ENCODE measurements around the gene ADCY2. TPM values are rescaled to one million over a fixed set of nuclear protein-coding genes. Genes with fewer than 3 reads are reported as not detected.

ADCY2 gene
- polyA plus RNA-seq, 1 donor (not counting 4 experiments of a cell fraction or from before 2014, with no cell fraction given) = 0.13 TPM

- no peaks in the 10 kb centered on the region for H4K20me1 ChIP-seq (ENCODE audit: control insufficient read depth, extremely low read depth, insufficient read depth, low read length)
- no peaks in the 10 kb centered on the region for H3K4me1 ChIP-seq (ENCODE audit: control insufficient read depth, extremely low read depth, insufficient read depth, low read length)
- no peaks in the 10 kb centered on the region for H3K9me1 ChIP-seq (ENCODE audit: control insufficient read depth, extremely low read depth, insufficient read depth, low read length)
- H3K36me3 ChIP-seq (ENCODE audit: control insufficient read depth in 2 of 2, extremely low read depth in 1 of 2, insufficient read depth in 2 of 2, low read length in 2 of 2) = no peaks in the 10 kb centered on the region
- H3K9me3 ChIP-seq (ENCODE audit: control insufficient read depth, low read depth, low read length) = no peaks in the 10 kb centered on the region
- H3K27ac ChIP-seq (ENCODE audit: control insufficient read depth, insufficient read depth, low read length) = no peak overlapping the region
- TF ChIP-seq CTCF (optimal IDR thresholded peaks at IDR 0.05 in 1 of 3, IDR thresholded peaks at IDR 0.05 in 1 of 3, conservative IDR thresholded peaks at IDR 0.05 in 1 of 3; ENCODE audit: extremely low read depth in 1 of 3, insufficient read depth in 2 of 3, low read length in 3 of 3) = no peak
- no peak overlapping the region for H3K4me2 ChIP-seq (ENCODE audit: control insufficient read depth, extremely low read depth, insufficient read depth, low read depth, low read length)
- H2AFZ ChIP-seq (ENCODE audit: control insufficient read depth, low read length) = no peak overlapping the region
- FAIRE-seq (no peak), DNase-seq (ENCODE audit: low read depth, low spot score) (no peak)
- H3K27me3 ChIP-seq (ENCODE audit: control insufficient read depth, extremely low read depth, insufficient read depth, low read length) = peaks cover 4% of the 10 kb centered on the region
- H3K79me2 ChIP-seq (ENCODE audit: control insufficient read depth, insufficient read depth, low read length) = no peaks in the 10 kb centered on the region
- no peak overlapping the region for H3K9ac ChIP-seq (ENCODE audit: control insufficient read depth, extremely low read depth, insufficient read depth, low read length)
- dilution Hi-C loops (cut with MboI; ENCODE audit: extremely low pct_ligation_motif_present, low sequenced_read_pairs) = no loop called here
- no peak overlapping the region for H3K4me3 ChIP-seq (ENCODE audit: control insufficient read depth in 2 of 3, extremely low read depth in 1 of 3, insufficient read depth in 2 of 3, low read depth in 1 of 3, low read length in 3 of 3)
These were observed 357.7 kb downstream of the ADCY2 start for GRCh38 chr5:7753596-7753995.

- H3K36me3 ChIP-seq (ENCODE audit: control insufficient read depth in 2 of 2, extremely low read depth in 1 of 2, insufficient read depth in 2 of 2, low read length in 2 of 2) = no peaks in the 10 kb centered on the region
- DNase-seq (ENCODE audit: low read depth, low spot score) = no peak
- H3K9ac ChIP-seq (ENCODE audit: control insufficient read depth, extremely low read depth, insufficient read depth, low read length) = no peak overlapping the region
- FAIRE-seq = no peak
- no peak overlapping the region for H3K4me3 ChIP-seq (ENCODE audit: control insufficient read depth in 2 of 3, extremely low read depth in 1 of 3, insufficient read depth in 2 of 3, low read depth in 1 of 3, low read length in 3 of 3)
- H3K9me1 ChIP-seq (ENCODE audit: control insufficient read depth, extremely low read depth, insufficient read depth, low read length) = no peaks in the 10 kb centered on the region
- H3K4me1 ChIP-seq (ENCODE audit: control insufficient read depth, extremely low read depth, insufficient read depth, low read length) = no peaks in the 10 kb centered on the region
- H4K20me1 ChIP-seq (ENCODE audit: control insufficient read depth, extremely low read depth, insufficient read depth, low read length) = no peaks in the 10 kb centered on the region
- dilution Hi-C loops (cut with MboI; ENCODE audit: extremely low pct_ligation_motif_present, low sequenced_read_pairs) = no loop called here
- H3K27me3 ChIP-seq (ENCODE audit: control insufficient read depth, extremely low read depth, insufficient read depth, low read length) = peaks cover 4% of the 10 kb centered on the region
- TF ChIP-seq EZH2 (IDR thresholded peaks at IDR 0.05; ENCODE audit: low read length) (no peak), CTCF (optimal IDR thresholded peaks at IDR 0.05 in 1 of 3, IDR thresholded peaks at IDR 0.05 in 1 of 3, conservative IDR thresholded peaks at IDR 0.05 in 1 of 3; ENCODE audit: extremely low read depth in 1 of 3, insufficient read depth in 2 of 3, low read length in 3 of 3) (no peak)
- no peaks in the 10 kb centered on the region for H3K79me2 ChIP-seq (ENCODE audit: control insufficient read depth, insufficient read depth, low read length)
- no peak overlapping the region for H2AFZ ChIP-seq (ENCODE audit: control insufficient read depth, low read length)
- no peak overlapping the region for H3K27ac ChIP-seq (ENCODE audit: control insufficient read depth, insufficient read depth, low read length)
- H3K4me2 ChIP-seq (ENCODE audit: control insufficient read depth, extremely low read depth, insufficient read depth, low read depth, low read length) = no peak overlapping the region
- H3K9me3 ChIP-seq (ENCODE audit: control insufficient read depth, low read depth, low read length) = no peaks in the 10 kb centered on the region
These were observed 358.6 kb downstream of the ADCY2 start for GRCh38 chr5:7754490-7754889.

Data from keratinocyte (primary cell).